Stimulated activated CD4-positive, alpha-beta T cell treated with anti-CD3 and anti-CD28 coated beads, Interleukin-1b, Interleukin-23, amount 100 ng/mL, for 24 hours (primary cell): ENCODE data around the gene CENPB.

Experiments
- DNase-seq, 4 experiments: peaks; one replicate each; pipeline ENCODE4 v3.0.0-alpha.2; 2020; ENCODE audit warnings: low read depth in 4 of 4, low spot score in 1 of 4

Gene CENPB

GRCh38 chr20:3812259-3812681 lies 25.7 kb upstream of the CENPB start:
- DNase-seq: no peak

- DNase-seq: peak; percentile 68 to 92 (median 81)
Observed at GRCh38 chr20:3811467-3812258, 25.1 kb upstream of the CENPB start.

GRCh38 chr20:3808544-3808943 lies 22.0 kb upstream of the CENPB start:
- no peak for DNase-seq

GRCh38 chr20:3804781-3805180 lies 18.2 kb upstream of the CENPB start:
- no peak for DNase-seq

DNA sequence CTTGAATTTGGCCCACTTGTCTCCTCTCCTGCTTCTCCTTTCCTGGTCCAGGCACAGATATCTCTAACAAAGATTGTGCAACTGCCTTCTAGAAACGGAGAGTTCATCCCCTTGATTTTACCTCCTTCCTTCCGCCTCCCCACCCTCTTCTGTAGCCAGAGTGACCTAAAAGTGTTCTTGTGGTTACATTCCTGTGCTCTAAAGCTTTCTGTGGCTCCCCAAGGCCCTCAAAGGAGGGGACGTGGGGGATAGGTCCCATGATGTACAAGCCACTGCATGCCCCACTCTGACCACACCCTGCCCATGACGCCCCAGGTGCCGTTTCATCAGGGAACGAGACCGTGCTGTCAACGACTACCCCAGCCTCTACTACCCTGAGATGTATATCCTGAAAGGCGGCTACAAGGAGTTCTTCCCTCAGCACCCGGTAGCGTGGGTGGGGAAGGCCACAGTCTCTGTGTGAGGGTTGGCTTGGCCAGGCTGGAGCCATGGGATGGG lies 17.8 kb upstream of the CENPB start:
- no peak for DNase-seq

GRCh38 chr20:3803854-3804253 lies 17.3 kb upstream of the CENPB start:
- no peak for DNase-seq

DNA sequence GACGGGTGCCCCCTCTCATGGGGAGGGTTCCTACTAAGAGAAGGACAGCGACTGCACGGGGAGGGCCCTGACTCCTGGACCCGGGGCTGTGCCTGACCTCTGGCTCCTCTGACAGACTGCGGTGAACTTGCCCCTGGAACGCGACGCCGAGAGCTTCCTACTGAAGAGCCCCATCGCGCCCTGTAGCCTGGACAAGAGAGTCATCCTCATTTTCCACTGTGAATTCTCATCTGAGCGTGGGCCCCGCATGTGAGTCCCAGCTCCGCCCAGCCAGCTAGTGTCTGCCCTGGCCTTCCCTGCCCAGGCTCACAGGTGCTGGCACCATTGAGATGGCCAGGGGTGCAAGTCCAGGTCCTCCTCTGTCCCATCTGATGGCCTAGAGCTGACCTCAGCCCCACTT lies 16.7 kb upstream of the CENPB start:
- DNase-seq: no peak

DNA sequence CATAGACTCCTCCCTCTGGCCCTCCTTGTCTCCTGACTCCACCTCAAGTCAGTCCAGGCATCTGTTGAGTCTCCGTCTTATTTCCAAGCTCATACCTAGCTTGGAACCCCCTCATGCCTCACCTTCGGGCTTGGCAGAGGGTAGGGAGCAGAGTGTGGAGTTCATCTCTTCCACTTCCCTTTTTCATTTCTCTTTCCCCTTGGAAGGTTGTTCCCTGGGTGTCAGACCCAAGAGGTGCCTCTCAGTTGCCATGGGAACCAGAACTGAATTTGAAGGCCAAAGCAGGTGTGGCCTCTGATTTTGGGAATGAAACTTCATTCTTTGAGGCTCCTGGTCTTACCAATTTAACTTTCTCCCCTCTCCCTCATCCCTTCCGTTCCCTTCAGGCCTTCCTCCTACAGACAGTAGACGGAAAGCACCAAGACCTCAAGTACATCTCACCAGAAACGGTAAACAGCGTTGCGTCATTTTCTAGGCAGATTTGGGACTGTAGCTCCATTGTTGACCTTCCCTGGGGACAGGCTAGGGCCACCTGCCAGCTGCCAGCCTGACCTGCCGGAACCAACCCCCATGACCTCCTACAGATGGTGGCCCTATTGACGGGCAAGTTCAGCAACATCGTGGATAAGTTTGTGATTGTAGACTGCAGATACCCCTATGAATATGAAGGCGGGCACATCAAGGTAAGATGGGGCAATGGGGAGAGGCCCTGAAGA lies 16.1 kb upstream of the CENPB start:
- no peak for DNase-seq

- no peak for DNase-seq
Observed at GRCh38 chr20:3801846-3802245, 15.3 kb upstream of the CENPB start.

- DNase-seq: no peak
Observed at GRCh38 chr20:3801299-3801698, 14.8 kb upstream of the CENPB start.

GRCh38 chr20:3800878-3801260 lies 14.3 kb upstream of the CENPB start:
- DNase-seq: no peak

GRCh38 chr20:3800256-3800877 lies 13.8 kb upstream of the CENPB start:
- no peak for DNase-seq

GRCh38 chr20:3798908-3799248 lies 12.3 kb upstream of the CENPB start:
- DNase-seq: no peak

- DNase-seq: no peak
Observed at GRCh38 chr20:3798373-3798768, 11.8 kb upstream of the CENPB start.

- no peak for DNase-seq
Observed at GRCh38 chr20:3797592-3798372, 11.2 kb upstream of the CENPB start.

DNA sequence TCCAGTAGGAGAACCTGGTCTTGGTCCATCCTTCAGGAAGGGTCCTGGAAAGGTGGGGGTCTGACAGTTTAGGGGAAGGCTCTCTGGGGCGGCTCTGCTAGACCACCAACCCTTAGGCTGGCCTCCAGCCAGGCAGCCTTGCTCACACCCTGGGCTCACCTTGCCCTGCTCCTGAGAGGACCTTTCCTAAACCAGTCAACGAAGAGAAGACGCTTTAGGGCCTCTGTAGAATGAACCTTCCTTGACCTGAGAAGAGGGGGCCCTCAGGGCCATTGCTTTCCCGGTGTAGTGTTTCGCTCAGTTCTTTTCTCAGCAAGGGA lies 10.6 kb upstream of the CENPB start:
- no peak for DNase-seq

- no peak for DNase-seq
Observed at GRCh38 chr20:3796477-3797225, 10.1 kb upstream of the CENPB start.

DNA sequence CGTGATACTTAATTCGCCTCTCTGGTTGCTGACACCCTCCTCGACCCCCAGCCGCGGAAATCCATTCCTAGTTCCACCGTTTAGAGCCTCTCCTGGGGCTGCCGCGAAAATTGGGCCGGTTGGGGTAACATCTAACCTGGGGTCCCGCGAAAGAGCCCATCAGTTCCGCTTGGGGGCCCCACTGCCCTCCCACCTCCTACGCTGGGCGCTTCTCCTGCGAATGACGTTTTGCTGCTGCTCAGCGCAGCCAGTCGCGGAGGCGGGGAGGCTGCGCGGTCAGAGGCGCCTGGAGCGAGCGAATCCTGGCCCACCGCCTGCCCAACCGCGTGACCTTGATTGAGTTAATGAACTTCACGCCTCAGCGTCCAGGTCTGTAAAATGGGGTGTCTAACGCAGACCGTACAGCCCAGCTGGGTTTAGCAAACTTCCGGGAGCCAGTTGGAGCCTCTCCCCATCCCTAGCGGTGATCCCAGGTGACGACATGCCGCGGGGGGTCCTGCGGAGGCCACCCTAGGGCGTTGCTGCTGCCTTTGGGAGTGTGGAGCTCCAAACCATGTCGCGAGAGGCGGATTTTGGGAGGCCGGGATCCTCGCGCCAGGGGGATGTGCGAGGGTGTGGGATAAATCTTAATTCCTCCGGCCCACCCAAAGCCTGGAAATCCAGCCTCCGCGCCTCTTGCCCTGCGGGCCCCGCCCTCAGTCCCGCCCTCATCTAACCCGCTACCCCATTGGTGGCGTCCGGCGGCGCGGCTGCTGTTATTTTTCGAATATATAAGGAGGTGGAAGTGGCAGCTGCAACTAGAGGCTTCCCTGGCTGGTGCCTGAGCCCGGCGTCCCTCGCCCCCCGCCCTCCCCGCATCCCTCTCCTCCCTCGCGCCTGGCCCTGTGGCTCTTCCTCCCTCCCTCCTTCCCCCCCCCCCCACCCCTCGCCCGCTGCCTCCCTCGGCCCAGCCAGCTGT lies 9.2 kb upstream of the CENPB start, which contains the start of gene CDC25B:
TSS of gene CDC25B (plus strand) at position 800 of the 958 bp plus-strand sequence. CDS start 222 bp downstream, outside the sequence.
- DNase-seq: peak; percentile 68 to 91 (median 78)

- no peak for DNase-seq
Observed at GRCh38 chr20:3794701-3795420, 8.3 kb upstream of the CENPB start.
